SU-DHL-6 (cell line): ENCODE results near the gene CASP14.

ENCODE experiments used
- CTCF ChIP-seq: fragments of 200-600 bp; sonication (generic); IDR thresholded peaks from one replicate; pipeline ENCODE4 v1.5.1; 2017; ENCODE audit warnings: antibody characterized with exemption, mild to moderate bottlenecking, low read length, moderate library complexity; ENCODE audit not compliant: insufficient read depth, poor library complexity, severe bottlenecking
- EZH2phosphoT487 ChIP-seq: fragments of 200-600 bp; sonication (generic), shearing (Covaris generic); conservative IDR thresholded peaks from 2 replicates; pipeline ENCODE4 v1.6.1; 2018; ENCODE audit warnings: mild to moderate bottlenecking, antibody characterized with exemption, low read length, moderate library complexity, mixed read lengths

DNA sequence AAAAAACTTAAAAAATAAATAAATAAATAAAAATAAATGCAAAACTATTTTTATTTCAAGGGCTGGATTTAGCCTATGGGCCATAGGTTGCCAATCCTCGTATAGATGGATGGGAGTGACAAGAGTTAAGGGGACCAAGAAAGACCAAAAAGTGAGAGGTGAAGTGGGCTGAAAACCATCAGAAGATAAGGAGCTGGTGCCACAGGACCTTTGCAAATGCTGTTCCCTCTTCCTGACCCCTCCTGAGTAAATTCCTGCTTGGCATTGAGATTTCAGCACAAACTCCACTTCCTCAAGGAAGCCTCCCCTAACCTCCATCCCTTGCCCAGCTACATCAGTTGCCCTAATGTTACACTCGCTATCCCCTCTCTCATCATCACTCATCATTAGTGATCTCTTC lies 43.7 kb downstream of the CASP14 start:
- TF ChIP-seq CTCF (no peak), EZH2phosphoT487 (no peak)
